Mucosa of descending colon (tissue), 3 donors: ENCODE results near the gene C11orf91. TPM values are rescaled to one million over a fixed set of nuclear protein-coding genes. Genes with fewer than 3 reads are reported as not detected.

Source experiments
- ATAC-seq: fragments of 200-7000 bp; cut with Tn5 transposase; one replicate; pipeline ENCODE4 v1.9.1; 2020; ENCODE audit warnings: mild to moderate bottlenecking, moderate library complexity
- DNase-seq, 3 donors: peaks; one replicate each; pipeline ENCODE4 v3.0.0-alpha.2; 2020
- H3K36me3 ChIP-seq: fragments of 200-600 bp; one replicate; pipeline ENCODE4 v1.8.0; 2021; ENCODE audit warnings: low read depth, mild to moderate bottlenecking
- H3K4me1 ChIP-seq: fragments of 200-600 bp; one replicate; pipeline ENCODE4 v1.8.0; 2021; ENCODE audit warnings: low read depth, mild to moderate bottlenecking
- H3K4me3 ChIP-seq: fragments of 200-600 bp; one replicate; pipeline ENCODE4 v1.8.0; 2021; ENCODE audit warnings: mild to moderate bottlenecking
- H3K9me3 ChIP-seq: fragments of 200-600 bp; one replicate; pipeline ENCODE4 v1.8.0; 2021; ENCODE audit warnings: mild to moderate bottlenecking
- CTCF ChIP-seq: fragments of 200-600 bp; IDR thresholded peaks from one replicate; pipeline ENCODE4 v1.8.0; 2022; ENCODE audit warnings: antibody characterized with exemption, mild to moderate bottlenecking
- intact Hi-C, 2 donors: fragments of 100-400 bp; cut with DNase I in 1 of 2; cut with micrococcal nuclease in 1 of 2; formaldehyde crosslinking; loops; one replicate each; pipeline versions ENCODE4 v1.11.0 to v1.11.1; 2022; cut with DNase I, micrococcal nuclease
- long read RNA-seq, 2 donors: library from polyadenylated mRNA; unstranded; transcript quantifications; one replicate each; pipeline ENCODE4 v2.0.0, GENCODE V29; 2019 to 2021
- total RNA-seq, 3 donors: library from RNA; stranded (reverse); fragmentation: NEBNext Ultra II Directional in 2 of 3; extraction: Animal tissue kit (Norgen Biotek cat#: 25700) in 2 of 3; gene quantifications; one replicate each; pipeline versions ENCODE4 v1.2.1 to v1.2.4, GENCODE V29; 2021 to 2023
- donor health status: DM: no; HTN: no; CAD: no; lungs with moderate emphysema.
- donor health status: DM: no; HTN: no; CAD: no.
- donor health status: DM: no; HTN: yes; CAD: no.

C11orf91 gene
- total RNA-seq, result under 1 TPM; 0.51 to 0.70 (median 0.58) TPM
- long read RNA-seq, donor 1, result 0 reads
- long read RNA-seq, donor 2, result 0 reads

- peak within 1 kb of the TSS; percentile 27 for H3K4me3 ChIP-seq
- intact Hi-C loops, result no loop called here
- peak; percentile 92 for ATAC-seq
- H3K36me3 ChIP-seq, result no peaks in the 10 kb centered on the region
- H3K9me3 ChIP-seq, result no peaks in the 10 kb centered on the region
- H3K4me1 ChIP-seq, result peaks cover 32% of the 10 kb centered on the region
- TF ChIP-seq CTCF, result no peak
- DNase-seq, result peak; percentile 97 to 98 (median 97)
Observed at GRCh38 chr11:33700502-33701271, at the start of gene C11orf91. TSS of gene C11orf91 (minus strand) at chr11:33700826. CDS start at chr11:33700740, 86 bp downstream.

GRCh38 chr11:33747979-33748378 is 47.4 kb upstream of the C11orf91 start:
- ATAC-seq (no peak), DNase-seq (no peak)
- H3K36me3 ChIP-seq, result no peaks in the 10 kb centered on the region
- no peaks in the 10 kb centered on the region for H3K4me1 ChIP-seq
- no peaks in the 10 kb centered on the region for H3K9me3 ChIP-seq
- no peak for TF ChIP-seq CTCF
- H3K4me3 ChIP-seq, result no peak overlapping the region
- intact Hi-C loops, result loop anchor here (10.0 kb wide), 2 partner anchors 203 to 383 kb away; no protein-coding TSS in a partner anchor

- no peak for DNase-seq
- intact Hi-C loops, result loop anchor here (10.0 kb wide), 2 partner anchors 198 to 378 kb away; no protein-coding TSS in a partner anchor
- Histone ChIP-seq H3K36me3 (no peaks in the 10 kb centered on the region), H3K4me1 (no peaks in the 10 kb centered on the region), H3K4me3 (no peak overlapping the region), H3K9me3 (no peaks in the 10 kb centered on the region)
- no peak for ATAC-seq
- no peak for TF ChIP-seq CTCF
Observed at GRCh38 chr11:33743291-33743690, 42.7 kb upstream of the C11orf91 start.

- no peak for DNase-seq
Observed at GRCh38 chr11:33742249-33742851, 41.7 kb upstream of the C11orf91 start.

GRCh38 chr11:33741806-33742205 is 41.2 kb upstream of the C11orf91 start:
- ATAC-seq, result no peak
- no peak overlapping the region for H3K4me3 ChIP-seq
- no peaks in the 10 kb centered on the region for H3K9me3 ChIP-seq
- H3K36me3 ChIP-seq, result no peaks in the 10 kb centered on the region
- DNase-seq, result no peak
- no peak for TF ChIP-seq CTCF
- no peaks in the 10 kb centered on the region for H3K4me1 ChIP-seq
- intact Hi-C loops, result loop anchor here (10.0 kb wide), 2 partner anchors 197 to 377 kb away; no protein-coding TSS in a partner anchor

More at GRCh38 chr11:33742249-33742851, 41.7 kb upstream of the C11orf91 start:
- Histone ChIP-seq H3K4me3 (no peak overlapping the region), H3K9me3 (no peaks in the 10 kb centered on the region), H3K36me3 (no peaks in the 10 kb centered on the region), H3K4me1 (no peaks in the 10 kb centered on the region)
- intact Hi-C loops, result loop anchor here (10.0 kb wide), 2 partner anchors 198 to 378 kb away; no protein-coding TSS in a partner anchor
- ATAC-seq, result peak; percentile 36
- no peak for TF ChIP-seq CTCF
